ENCODE data around the gene TADA1. TPM values are rescaled to one million over a fixed set of nuclear protein-coding genes. Genes with fewer than 3 reads are reported as not detected.

The TADA1 gene
- total RNA-seq, 1 donor from 2014 or later, result 9.9 TPM

DNA sequence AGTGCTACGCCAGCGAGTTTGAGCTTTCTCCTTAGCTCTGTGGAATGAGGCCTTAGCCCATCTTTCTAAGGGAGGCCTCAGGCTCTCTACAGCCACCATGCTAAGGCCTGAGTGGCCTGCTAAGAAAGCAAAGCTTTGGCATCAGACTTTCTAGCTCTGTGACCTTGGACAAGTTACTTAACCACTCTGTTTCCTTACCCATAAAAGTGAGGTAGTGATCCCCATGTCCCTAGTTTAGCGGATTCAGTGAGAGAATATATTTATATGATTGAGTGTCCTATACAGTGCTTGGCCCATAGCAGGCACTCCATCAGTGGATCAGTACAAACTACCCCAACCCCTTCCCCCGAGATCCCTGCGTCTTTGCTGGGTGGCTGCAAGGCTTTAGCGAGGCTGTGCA, 32.7 kb downstream of the TADA1 start:
- H3K27ac ChIP-seq (ENCODE audit: low read depth, low read length), result no peak overlapping the region
- H2AFZ ChIP-seq (ENCODE audit: low read depth, low read length), result no peak overlapping the region
- no peak overlapping the region for H3K9ac ChIP-seq (ENCODE audit: low read length)
- Mint-ChIP-seq H3K9me3 (ENCODE audit: unreplicated experiment) (no peaks in the 10 kb centered on the region), H3K4me1 (ENCODE audit: low read depth, unreplicated experiment) (peaks cover 48% of the 10 kb centered on the region), H3K36me3 (ENCODE audit: low read depth, unreplicated experiment) (peaks cover 15% of the 10 kb centered on the region), H3K27me3 (ENCODE audit: low read depth, unreplicated experiment) (no peaks in the 10 kb centered on the region), H3K27ac (ENCODE audit: unreplicated experiment) (peak overlapping the region; percentile 64), H3K4me3 (ENCODE audit: unreplicated experiment) (peak overlapping the region; percentile 54)
- DNase-seq (ENCODE audit: low read depth) (no peak), FAIRE-seq (no peak)
- H3K4me2 ChIP-seq (ENCODE audit: low read length), result peak overlapping the region; percentile 37
- no peak for TF ChIP-seq EZH2 (IDR thresholded peaks at IDR 0.05; ENCODE audit: insufficient read depth, low read length)
- TF ChIP-seq, protein P1, sequence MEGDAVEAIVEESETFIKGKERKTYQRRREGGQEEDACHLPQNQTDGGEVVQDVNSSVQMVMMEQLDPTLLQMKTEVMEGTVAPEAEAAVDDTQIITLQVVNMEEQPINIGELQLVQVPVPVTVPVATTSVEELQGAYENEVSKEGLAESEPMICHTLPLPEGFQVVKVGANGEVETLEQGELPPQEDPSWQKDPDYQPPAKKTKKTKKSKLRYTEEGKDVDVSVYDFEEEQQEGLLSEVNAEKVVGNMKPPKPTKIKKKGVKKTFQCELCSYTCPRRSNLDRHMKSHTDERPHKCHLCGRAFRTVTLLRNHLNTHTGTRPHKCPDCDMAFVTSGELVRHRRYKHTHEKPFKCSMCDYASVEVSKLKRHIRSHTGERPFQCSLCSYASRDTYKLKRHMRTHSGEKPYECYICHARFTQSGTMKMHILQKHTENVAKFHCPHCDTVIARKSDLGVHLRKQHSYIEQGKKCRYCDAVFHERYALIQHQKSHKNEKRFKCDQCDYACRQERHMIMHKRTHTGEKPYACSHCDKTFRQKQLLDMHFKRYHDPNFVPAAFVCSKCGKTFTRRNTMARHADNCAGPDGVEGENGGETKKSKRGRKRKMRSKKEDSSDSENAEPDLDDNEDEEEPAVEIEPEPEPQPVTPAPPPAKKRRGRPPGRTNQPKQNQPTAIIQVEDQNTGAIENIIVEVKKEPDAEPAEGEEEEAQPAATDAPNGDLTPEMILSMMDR (IDR thresholded peaks at IDR 0.05; ENCODE audit: insufficient read depth, low read depth, low read length), result no peak
- peaks cover 63% of the 10 kb centered on the region for H3K36me3 ChIP-seq (ENCODE audit: insufficient read depth, low read length)
- no peak overlapping the region for H3K4me3 ChIP-seq (ENCODE audit: insufficient read depth, low read depth, low read length)
- H3K27me3 ChIP-seq (ENCODE audit: insufficient read depth, low read length), result no peaks in the 10 kb centered on the region
- H3K4me1 ChIP-seq (ENCODE audit: insufficient read depth, low read length), result peaks cover 36% of the 10 kb centered on the region
- H3K79me2 ChIP-seq (ENCODE audit: insufficient read depth, low read length), result peaks cover 70% of the 10 kb centered on the region
- peaks cover 77% of the 10 kb centered on the region for H4K20me1 ChIP-seq (ENCODE audit: insufficient read depth, low read length)
- no peaks in the 10 kb centered on the region for H3K9me3 ChIP-seq (ENCODE audit: insufficient read depth, low read depth, low read length)

DNA sequence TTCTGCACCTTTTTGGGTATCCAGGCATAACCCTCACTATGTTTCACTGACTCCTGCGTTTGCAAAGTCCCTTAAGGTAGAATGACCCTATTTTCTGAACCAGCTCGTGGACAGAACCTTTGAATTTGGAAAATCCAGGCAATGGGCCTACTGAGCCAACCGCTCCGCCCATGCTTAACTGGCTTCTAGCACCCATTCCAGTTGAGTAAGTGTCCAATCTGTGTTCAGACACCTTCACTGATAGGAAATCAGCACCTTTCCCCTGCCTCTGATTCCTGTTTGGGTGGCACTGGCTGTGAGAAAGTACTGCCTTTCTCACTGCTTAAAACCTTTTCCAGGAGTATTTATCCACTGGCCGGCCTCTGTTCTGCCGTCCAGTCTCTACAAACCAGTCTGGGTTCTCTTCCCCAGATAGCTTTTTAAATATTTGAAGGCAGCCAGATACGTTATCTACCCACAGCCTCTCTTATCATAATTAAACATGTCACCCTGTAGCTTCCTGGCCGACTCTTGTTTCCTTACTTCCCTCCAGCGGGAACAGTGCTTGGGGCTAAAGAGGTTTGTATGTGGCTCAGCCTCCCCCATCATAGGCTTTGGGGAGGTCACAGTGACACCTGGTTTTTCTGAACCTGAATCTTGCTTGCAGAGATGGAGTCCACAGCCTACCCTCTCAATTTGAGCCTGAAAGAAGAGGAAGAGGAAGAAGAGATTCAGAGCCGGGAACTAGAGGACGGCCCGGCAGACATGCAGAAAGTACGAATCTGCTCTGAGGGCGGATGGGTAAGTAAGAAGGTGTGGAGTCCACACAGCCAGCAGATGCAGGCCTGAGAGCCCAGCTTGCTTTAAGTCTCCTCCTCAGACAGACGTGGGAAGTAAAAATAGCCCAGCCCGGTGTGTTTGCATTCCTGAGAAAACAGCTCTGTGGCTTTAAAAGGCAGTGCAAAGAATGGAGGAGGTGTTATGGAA, 35.5 kb downstream of the TADA1 start:
- TF ChIP-seq EZH2 (IDR thresholded peaks at IDR 0.05; ENCODE audit: insufficient read depth, low read length), result no peak
- TF ChIP-seq, protein P1 (IDR thresholded peaks at IDR 0.05; ENCODE audit: insufficient read depth, low read depth, low read length), result no peak
- Mint-ChIP-seq H3K4me1 (ENCODE audit: low read depth, unreplicated experiment) (peaks cover 52% of the 10 kb centered on the region), H3K27me3 (ENCODE audit: low read depth, unreplicated experiment) (no peaks in the 10 kb centered on the region), H3K9me3 (ENCODE audit: unreplicated experiment) (peaks cover 3% of the 10 kb centered on the region), H3K4me3 (ENCODE audit: unreplicated experiment) (peak overlapping the region; percentile 92), H3K36me3 (ENCODE audit: low read depth, unreplicated experiment) (peaks cover 11% of the 10 kb centered on the region), H3K27ac (ENCODE audit: unreplicated experiment) (peak overlapping the region; percentile 88)
- Histone ChIP-seq H3K27me3 (ENCODE audit: insufficient read depth, low read length) (peaks cover 2% of the 10 kb centered on the region), H3K4me3 (ENCODE audit: insufficient read depth, low read depth, low read length) (peak overlapping the region; percentile 68), H3K9ac (ENCODE audit: low read length) (peak overlapping the region; percentile 85), H3K4me1 (ENCODE audit: insufficient read depth, low read length) (peaks cover 36% of the 10 kb centered on the region), H3K27ac (ENCODE audit: low read depth, low read length) (no peak overlapping the region), H3K9me3 (ENCODE audit: insufficient read depth, low read depth, low read length) (no peaks in the 10 kb centered on the region), H4K20me1 (ENCODE audit: insufficient read depth, low read length) (peaks cover 55% of the 10 kb centered on the region), H3K4me2 (ENCODE audit: low read length) (peak overlapping the region; percentile 91), H3K36me3 (ENCODE audit: insufficient read depth, low read length) (peaks cover 36% of the 10 kb centered on the region), H3K79me2 (ENCODE audit: insufficient read depth, low read length) (peaks cover 49% of the 10 kb centered on the region), H2AFZ (ENCODE audit: low read depth, low read length) (peak overlapping the region; percentile 68)
- no peak for FAIRE-seq
- peak; percentile 47 for DNase-seq (ENCODE audit: low read depth)
